Measurements from ENCODE around the gene EIF4G1.

The EIF4G1 gene

GRCh38 chr3:184366619-184367289 lies 52.3 kb downstream of the EIF4G1 start:
- DNase-seq (ENCODE audit: low read depth): no peak
- H3K4me3 ChIP-seq (ENCODE audit: low read length): no peak overlapping the region
- TF ChIP-seq CTCF (IDR thresholded peaks at IDR 0.05; ENCODE audit: insufficient read depth, low read depth, low read length, missing control alignments): no peak

GRCh38 chr3:184368116-184368515 lies 53.7 kb downstream of the EIF4G1 start:
- H3K4me3 ChIP-seq (ENCODE audit: low read length): no peak overlapping the region
- DNase-seq (ENCODE audit: low read depth): no peak
- TF ChIP-seq CTCF (IDR thresholded peaks at IDR 0.05; ENCODE audit: insufficient read depth, low read depth, low read length, missing control alignments): no peak

- DNase-seq (ENCODE audit: low read depth): no peak
- no peak overlapping the region for H3K4me3 ChIP-seq (ENCODE audit: low read length)
- TF ChIP-seq CTCF (IDR thresholded peaks at IDR 0.05; ENCODE audit: insufficient read depth, low read depth, low read length, missing control alignments): no peak
Observed at GRCh38 chr3:184368586-184369183, 54.3 kb downstream of the EIF4G1 start.

- H3K4me3 ChIP-seq (ENCODE audit: low read length): no peak overlapping the region
- peak; percentile 100 for TF ChIP-seq CTCF (IDR thresholded peaks at IDR 0.05; ENCODE audit: insufficient read depth, low read depth, low read length, missing control alignments)
- peak; percentile 88 for DNase-seq (ENCODE audit: low read depth)
Observed at GRCh38 chr3:184371570-184372018, 57.2 kb downstream of the EIF4G1 start.

GRCh38 chr3:184372296-184372821 lies 58.0 kb downstream of the EIF4G1 start:
- DNase-seq (ENCODE audit: low read depth): no peak
- TF ChIP-seq CTCF (IDR thresholded peaks at IDR 0.05; ENCODE audit: insufficient read depth, low read depth, low read length, missing control alignments): no peak
- H3K4me3 ChIP-seq (ENCODE audit: low read length): no peak overlapping the region

- H3K4me3 ChIP-seq (ENCODE audit: low read length): no peak overlapping the region
- DNase-seq (ENCODE audit: low read depth): no peak
- no peak for TF ChIP-seq CTCF (IDR thresholded peaks at IDR 0.05; ENCODE audit: insufficient read depth, low read depth, low read length, missing control alignments)
Observed at GRCh38 chr3:184372911-184373310, 58.5 kb downstream of the EIF4G1 start.
